ENCODE results near the gene SPEF2.

The SPEF2 gene

GRCh38 chr5:35856765-35857351, 239.2 kb downstream of the SPEF2 start, which contains the start of gene IL7R:
Gene IL7R (plus strand): TSS chr5:35856891. CDS start chr5:35856978, 87 bp downstream.
- DNase-seq (ENCODE audit: low read depth): peak; percentile 75

GRCh38 chr5:35857606-35858205, 240.0 kb downstream of the SPEF2 start:
- DNase-seq (ENCODE audit: low read depth): peak; percentile 95

- DNase-seq (ENCODE audit: low read depth): peak; percentile 85
These were observed 241.5 kb downstream of the SPEF2 start for GRCh38 chr5:35859101-35859661.

DNA sequence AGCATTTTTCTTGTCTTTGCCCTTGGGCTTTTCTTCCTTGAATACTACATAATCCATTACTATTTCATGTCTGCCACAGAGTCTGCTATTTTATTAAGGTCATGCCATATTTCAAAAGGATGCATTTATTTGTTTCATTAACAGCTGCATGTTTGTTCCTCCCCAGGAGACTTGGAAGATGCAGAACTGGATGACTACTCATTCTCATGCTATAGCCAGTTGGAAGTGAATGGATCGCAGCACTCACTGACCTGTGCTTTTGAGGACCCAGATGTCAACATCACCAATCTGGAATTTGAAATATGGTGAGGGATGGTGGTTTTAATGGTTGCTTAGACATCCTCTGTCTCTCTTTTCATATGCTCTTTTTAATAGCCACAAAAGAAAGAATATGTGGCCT, 243.0 kb downstream of the SPEF2 start:
- peak; percentile 63 for DNase-seq (ENCODE audit: low read depth)

GRCh38 chr5:35861718-35862117, 244.1 kb downstream of the SPEF2 start:
- peak; percentile 95 for DNase-seq (ENCODE audit: low read depth)

- DNase-seq (ENCODE audit: low read depth): no peak
These were observed 244.5 kb downstream of the SPEF2 start for GRCh38 chr5:35862126-35862525.

DNA sequence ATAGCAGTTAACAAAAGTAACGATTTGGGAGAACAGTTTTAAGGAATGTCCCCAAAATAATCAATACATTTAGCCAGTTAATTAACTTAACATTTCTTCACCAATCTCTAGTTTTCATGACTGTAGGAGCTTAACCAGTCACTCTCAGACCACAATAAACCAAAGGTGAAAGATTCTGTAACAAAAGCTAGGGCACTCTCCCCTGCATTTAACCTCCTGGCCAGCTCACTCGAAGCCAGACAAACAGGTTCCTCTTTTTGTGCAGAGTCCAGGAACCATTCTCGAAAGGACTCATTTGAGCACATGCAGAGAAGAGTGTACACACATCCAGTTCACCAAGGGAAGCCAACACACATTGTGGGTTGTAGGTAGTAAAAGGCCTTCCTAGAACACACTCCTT, 245.5 kb downstream of the SPEF2 start:
- no peak for DNase-seq (ENCODE audit: low read depth)

Measured in EH (cell line).